OCI-LY3 (cell line): Measurements from ENCODE around the gene IQCF5.

Experiments used
- H2AFZ ChIP-seq: fragments of 200-600, 300-600 bp; shearing (Covaris generic); 2 replicates; pipeline ENCODE4 v1.6.0; 2014; ENCODE audit warnings: antibody characterized with exemption, low read depth, low read length
- H3K27ac ChIP-seq: fragments of 200-600, 300-600 bp; sonication (generic); 2 replicates; pipeline ENCODE4 v1.5.1; 2014; ENCODE audit warnings: mild to moderate bottlenecking, low read length, moderate library complexity, mixed read lengths
- H3K27me3 ChIP-seq: fragments of 200-600, 300-600 bp; sonication (generic); 2 replicates; pipeline ENCODE4 v1.6.1; 2014; ENCODE audit warnings: low read depth, low read length, mixed read lengths
- H3K36me3 ChIP-seq: fragments of 200-600, 300-600 bp; sonication (generic); replicated peaks from 2 replicates; pipeline ENCODE3; 2014; ENCODE audit warnings: low read depth, low read length, mixed read lengths
- H3K4me1 ChIP-seq: fragments of 300-600, 200-600 bp; sonication (generic); 2 replicates; pipeline ENCODE4 v1.6.1; 2014; ENCODE audit warnings: low read length, mixed read lengths
- H3K4me2 ChIP-seq: fragments of 200-600, 300-600 bp; sonication (generic); 2 replicates; pipeline ENCODE4 v1.6.1; 2014; ENCODE audit warnings: low read length, mixed read lengths
- H3K4me3 ChIP-seq: fragments of 300-600, 200-600 bp; sonication (generic); 2 replicates; pipeline ENCODE4 v1.5.1; 2014; ENCODE audit warnings: antibody characterized with exemption, mild to moderate bottlenecking, low read length, moderate library complexity
- H3K79me2 ChIP-seq: fragments of 300-600, 200-600 bp; shearing (Covaris generic); 2 replicates; pipeline ENCODE4 v1.6.1; 2014; ENCODE audit warnings: mild to moderate bottlenecking, low read length, mixed read lengths
- H3K9ac ChIP-seq: fragments of 300-600, 200-600 bp; shearing (Covaris generic); 2 replicates; pipeline ENCODE4 v1.6.0; 2014; ENCODE audit warnings: mild to moderate bottlenecking, low read length, moderate library complexity
- H3K9me3 ChIP-seq: fragments of 200-600, 300-600 bp; shearing (Covaris generic); 2 replicates; pipeline ENCODE4 v1.6.1; 2014; ENCODE audit warnings: low read length, mixed read lengths; ENCODE audit not compliant: insufficient read depth
- H4K20me1 ChIP-seq: fragments of 200-600, 300-600 bp; sonication (generic); 2 replicates; pipeline ENCODE4 v1.6.1; 2016; ENCODE audit warnings: low read length, mixed read lengths; ENCODE audit not compliant: insufficient read depth
- EZH2phosphoT487 ChIP-seq: fragments of 200-600 bp; shearing (Covaris generic); IDR thresholded peaks from 2 replicates; pipeline ENCODE4 v1.6.1; 2018; ENCODE audit warnings: antibody characterized with exemption, mixed run types, low read depth
- TF ChIP-seq, protein P1 (sequence below): fragments of 200-600, 300-600 bp; sonication (generic); IDR thresholded peaks from 2 replicates; pipeline ENCODE4 v1.5.1; 2014; ENCODE audit warnings: antibody characterized with exemption, low read length, low read depth

IQCF5 gene

GRCh38 chr3:51887620-51888019 is 12.2 kb upstream of the IQCF5 start:
- no peaks in the 10 kb centered on the region for H3K36me3 ChIP-seq
- no peak overlapping the region for H3K4me2 ChIP-seq
- no peaks in the 10 kb centered on the region for H3K9me3 ChIP-seq

GRCh38 chr3:51886447-51886846 is 11.0 kb upstream of the IQCF5 start:
- Histone ChIP-seq H3K4me1 (no peaks in the 10 kb centered on the region), H3K9ac (no peak overlapping the region), H3K27ac (no peak overlapping the region), H3K4me3 (no peak overlapping the region), H3K4me2 (no peak overlapping the region), H3K79me2 (no peaks in the 10 kb centered on the region), H3K9me3 (no peaks in the 10 kb centered on the region), H3K36me3 (no peaks in the 10 kb centered on the region), H3K27me3 (peaks cover 37% of the 10 kb centered on the region), H4K20me1 (no peaks in the 10 kb centered on the region), H2AFZ (no peak overlapping the region)
- TF ChIP-seq, protein P1, sequence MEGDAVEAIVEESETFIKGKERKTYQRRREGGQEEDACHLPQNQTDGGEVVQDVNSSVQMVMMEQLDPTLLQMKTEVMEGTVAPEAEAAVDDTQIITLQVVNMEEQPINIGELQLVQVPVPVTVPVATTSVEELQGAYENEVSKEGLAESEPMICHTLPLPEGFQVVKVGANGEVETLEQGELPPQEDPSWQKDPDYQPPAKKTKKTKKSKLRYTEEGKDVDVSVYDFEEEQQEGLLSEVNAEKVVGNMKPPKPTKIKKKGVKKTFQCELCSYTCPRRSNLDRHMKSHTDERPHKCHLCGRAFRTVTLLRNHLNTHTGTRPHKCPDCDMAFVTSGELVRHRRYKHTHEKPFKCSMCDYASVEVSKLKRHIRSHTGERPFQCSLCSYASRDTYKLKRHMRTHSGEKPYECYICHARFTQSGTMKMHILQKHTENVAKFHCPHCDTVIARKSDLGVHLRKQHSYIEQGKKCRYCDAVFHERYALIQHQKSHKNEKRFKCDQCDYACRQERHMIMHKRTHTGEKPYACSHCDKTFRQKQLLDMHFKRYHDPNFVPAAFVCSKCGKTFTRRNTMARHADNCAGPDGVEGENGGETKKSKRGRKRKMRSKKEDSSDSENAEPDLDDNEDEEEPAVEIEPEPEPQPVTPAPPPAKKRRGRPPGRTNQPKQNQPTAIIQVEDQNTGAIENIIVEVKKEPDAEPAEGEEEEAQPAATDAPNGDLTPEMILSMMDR = no peak
- TF ChIP-seq EZH2phosphoT487 = no peak

More at GRCh38 chr3:51887620-51888019, 12.2 kb upstream of the IQCF5 start:
- H3K79me2 ChIP-seq = no peaks in the 10 kb centered on the region
- TF ChIP-seq, protein P1 = no peak
- TF ChIP-seq EZH2phosphoT487 = no peak
- H3K27ac ChIP-seq = no peak overlapping the region
- no peaks in the 10 kb centered on the region for H4K20me1 ChIP-seq
- H3K9ac ChIP-seq = no peak overlapping the region
- no peak overlapping the region for H3K4me3 ChIP-seq
- H3K27me3 ChIP-seq = peaks cover 28% of the 10 kb centered on the region
- no peak overlapping the region for H2AFZ ChIP-seq
- no peaks in the 10 kb centered on the region for H3K4me1 ChIP-seq

DNA sequence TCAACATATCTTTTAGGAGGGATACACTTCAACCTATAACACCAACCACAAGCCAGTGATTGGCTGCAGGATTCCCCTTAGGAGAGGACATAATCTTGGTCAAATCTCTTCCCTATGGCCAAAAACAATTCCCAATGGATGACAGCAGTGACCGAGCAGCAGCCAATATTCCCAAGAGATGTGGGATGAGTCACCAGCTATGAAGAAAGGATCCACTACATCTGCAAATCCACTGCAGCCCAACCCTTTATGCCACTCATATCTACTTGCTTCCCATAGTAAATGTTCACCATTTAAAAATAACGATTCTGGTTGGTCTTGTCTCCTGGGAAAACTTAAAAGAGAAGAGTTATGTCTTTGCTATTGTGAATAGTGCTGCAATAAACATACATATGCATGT is 4.5 kb upstream of the IQCF5 start:
- no peak overlapping the region for H2AFZ ChIP-seq
- no peaks in the 10 kb centered on the region for H3K36me3 ChIP-seq
- no peaks in the 10 kb centered on the region for H3K4me1 ChIP-seq
- no peaks in the 10 kb centered on the region for H4K20me1 ChIP-seq
- H3K9me3 ChIP-seq = no peaks in the 10 kb centered on the region
- H3K4me2 ChIP-seq = no peak overlapping the region
- no peak overlapping the region for H3K4me3 ChIP-seq
- peaks cover 57% of the 10 kb centered on the region for H3K27me3 ChIP-seq
- H3K9ac ChIP-seq = no peak overlapping the region
- TF ChIP-seq, protein P1 = no peak
- no peak for TF ChIP-seq EZH2phosphoT487
- no peaks in the 10 kb centered on the region for H3K79me2 ChIP-seq
- no peak overlapping the region for H3K27ac ChIP-seq

DNA sequence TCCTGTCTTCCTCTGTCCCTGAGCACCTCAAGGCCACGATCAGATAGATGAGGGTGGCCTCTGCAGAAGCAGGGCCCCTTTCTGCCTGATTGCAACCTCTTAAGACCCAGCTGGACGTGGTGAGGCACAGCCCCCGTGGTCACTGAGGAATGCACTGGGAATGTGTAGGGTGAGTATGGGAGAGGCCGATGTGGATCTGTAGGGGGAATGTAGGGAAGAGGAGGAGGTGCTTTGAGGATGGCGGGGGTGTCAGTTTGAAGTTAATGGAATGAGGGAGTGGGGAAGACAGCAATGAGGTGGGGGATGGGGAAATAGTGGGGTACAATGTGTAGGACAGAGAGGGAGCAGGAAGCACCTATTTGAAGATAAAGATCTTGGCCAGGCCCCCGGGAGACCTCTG is 785 bp upstream of the IQCF5 start:
- Histone ChIP-seq H3K79me2 (no peaks in the 10 kb centered on the region), H3K4me2 (no peak overlapping the region), H2AFZ (no peak overlapping the region), H3K36me3 (no peaks in the 10 kb centered on the region), H3K9ac (no peak overlapping the region), H3K9me3 (no peaks in the 10 kb centered on the region), H3K4me3 (no peak overlapping the region), H3K27ac (no peak overlapping the region), H3K27me3 (peaks cover 39% of the 10 kb centered on the region), H3K4me1 (no peaks in the 10 kb centered on the region), H4K20me1 (no peaks in the 10 kb centered on the region)
- TF ChIP-seq, protein P1 = no peak
- TF ChIP-seq EZH2phosphoT487 = no peak
